OCI-M1 (cell line): ENCODE measurements around the gene MYO1D.

Experiments
- DNase-seq: peaks from one replicate; lab custom pipeline; 2025; lab: John Stamatoyannopoulos, UW

The MYO1D gene

DNA sequence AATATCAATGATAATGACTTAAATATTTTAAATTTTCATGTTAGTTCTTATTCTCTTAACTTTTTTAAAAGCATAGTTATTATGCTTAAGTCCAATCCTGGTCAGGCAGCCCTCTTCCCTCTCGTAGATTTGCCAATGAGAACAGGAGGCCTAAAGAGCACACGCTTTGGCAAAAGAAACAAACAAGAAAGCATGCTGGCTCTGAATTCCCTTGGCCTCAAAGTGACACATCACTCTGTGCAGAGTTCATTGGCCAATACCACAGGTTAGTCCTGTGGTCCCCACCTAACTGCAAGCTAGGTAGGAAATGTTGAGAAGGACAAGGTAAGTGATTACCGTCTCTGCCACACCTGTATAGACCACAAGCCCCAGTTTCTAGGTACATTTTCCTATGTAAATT is 61.5 kb downstream of the MYO1D start:
- no peak for DNase-seq

DNA sequence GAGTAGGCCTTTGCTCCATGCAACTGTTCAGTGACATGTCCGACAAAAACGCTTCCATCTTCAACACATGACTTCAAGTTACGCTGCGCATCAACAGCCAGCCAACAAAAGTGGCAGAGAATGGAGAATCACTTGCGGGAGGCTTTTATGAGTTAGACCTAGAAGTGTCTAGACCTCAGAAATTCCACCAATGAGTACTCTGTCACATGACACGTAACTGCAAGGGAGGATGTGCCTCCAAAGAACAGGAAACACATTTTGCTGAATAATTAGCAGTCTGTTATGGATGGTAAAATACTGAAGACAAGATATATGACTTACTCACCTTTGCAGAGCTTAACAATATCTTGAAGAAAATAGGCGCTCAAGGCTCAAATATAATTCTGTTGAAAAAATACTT is 62.1 kb downstream of the MYO1D start:
- no peak for DNase-seq

DNA sequence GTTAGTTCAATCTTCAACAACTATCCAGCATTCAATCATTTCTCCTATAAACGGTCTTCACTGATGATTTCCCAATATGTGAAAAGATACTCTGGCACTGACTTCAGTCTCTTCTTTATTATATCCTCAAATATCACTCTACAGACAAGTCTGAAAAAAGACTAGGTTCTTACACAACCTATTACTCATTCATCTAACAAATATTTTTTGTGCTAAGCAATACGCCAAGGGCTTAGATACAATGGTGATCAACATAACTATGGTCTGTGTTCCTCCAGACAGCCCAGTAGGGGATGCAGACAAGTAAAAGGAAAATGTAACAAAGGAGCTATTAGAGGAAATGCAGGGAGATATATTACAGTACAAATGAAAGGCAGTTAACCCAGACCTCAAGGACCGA is 63.9 kb downstream of the MYO1D start:
- DNase-seq, result no peak

DNA sequence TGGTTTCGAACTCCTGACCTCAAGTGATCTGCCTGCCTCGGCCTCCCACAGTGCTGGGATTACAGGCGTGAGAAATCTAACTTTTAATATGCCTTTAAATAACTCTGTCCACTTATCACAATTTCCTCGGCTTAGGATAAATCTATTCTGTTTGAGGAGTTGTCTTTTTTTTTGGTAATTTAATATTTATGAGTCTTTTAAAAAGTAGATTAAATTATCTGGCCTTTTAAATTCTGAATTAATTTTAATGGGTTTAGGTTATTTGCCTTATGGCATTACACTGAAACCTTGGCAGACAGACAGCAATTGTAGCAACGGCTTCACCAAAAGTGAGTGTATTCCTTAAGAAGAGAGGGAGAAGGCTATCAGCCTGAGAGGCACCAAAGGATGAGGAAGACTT is 66.2 kb downstream of the MYO1D start:
- DNase-seq, result no peak

DNA sequence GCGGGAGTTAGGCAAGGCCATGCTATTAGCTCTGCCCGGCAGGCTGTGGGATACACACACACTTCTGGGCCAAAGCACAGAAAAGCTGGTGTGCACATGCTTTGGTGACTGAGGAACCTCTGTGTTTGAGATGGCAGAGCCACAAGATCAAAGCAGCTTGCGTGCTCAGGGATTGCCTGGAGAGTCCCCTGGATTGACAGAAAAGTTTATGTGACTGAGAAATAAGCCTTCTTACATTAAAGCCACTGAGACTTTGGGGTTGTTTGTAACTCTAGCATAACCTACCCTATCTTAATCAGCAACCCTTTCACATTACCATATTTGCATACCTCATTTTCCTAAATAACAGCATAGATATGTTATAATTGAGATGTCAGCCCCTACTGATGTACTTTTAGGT is 69.3 kb downstream of the MYO1D start:
- no peak for DNase-seq

DNA sequence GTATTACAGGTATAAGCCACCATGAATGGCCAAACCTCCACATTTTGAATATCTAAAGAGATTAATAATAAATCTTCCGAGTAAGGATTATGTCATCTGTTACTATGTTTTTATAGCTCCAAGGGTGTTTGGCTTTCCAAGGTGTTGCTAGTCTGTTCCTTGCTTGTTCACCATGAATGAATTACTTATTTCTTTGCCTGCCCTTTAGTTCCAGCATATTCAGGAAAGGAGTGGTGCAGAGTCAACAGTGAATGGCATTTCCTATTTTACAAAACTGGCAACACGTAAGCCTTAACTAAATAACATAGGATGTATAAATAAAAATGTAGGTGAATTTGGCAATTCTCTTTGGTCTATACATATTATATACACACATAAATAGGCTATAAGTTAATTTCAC is 70.3 kb downstream of the MYO1D start:
- DNase-seq, result no peak

DNA sequence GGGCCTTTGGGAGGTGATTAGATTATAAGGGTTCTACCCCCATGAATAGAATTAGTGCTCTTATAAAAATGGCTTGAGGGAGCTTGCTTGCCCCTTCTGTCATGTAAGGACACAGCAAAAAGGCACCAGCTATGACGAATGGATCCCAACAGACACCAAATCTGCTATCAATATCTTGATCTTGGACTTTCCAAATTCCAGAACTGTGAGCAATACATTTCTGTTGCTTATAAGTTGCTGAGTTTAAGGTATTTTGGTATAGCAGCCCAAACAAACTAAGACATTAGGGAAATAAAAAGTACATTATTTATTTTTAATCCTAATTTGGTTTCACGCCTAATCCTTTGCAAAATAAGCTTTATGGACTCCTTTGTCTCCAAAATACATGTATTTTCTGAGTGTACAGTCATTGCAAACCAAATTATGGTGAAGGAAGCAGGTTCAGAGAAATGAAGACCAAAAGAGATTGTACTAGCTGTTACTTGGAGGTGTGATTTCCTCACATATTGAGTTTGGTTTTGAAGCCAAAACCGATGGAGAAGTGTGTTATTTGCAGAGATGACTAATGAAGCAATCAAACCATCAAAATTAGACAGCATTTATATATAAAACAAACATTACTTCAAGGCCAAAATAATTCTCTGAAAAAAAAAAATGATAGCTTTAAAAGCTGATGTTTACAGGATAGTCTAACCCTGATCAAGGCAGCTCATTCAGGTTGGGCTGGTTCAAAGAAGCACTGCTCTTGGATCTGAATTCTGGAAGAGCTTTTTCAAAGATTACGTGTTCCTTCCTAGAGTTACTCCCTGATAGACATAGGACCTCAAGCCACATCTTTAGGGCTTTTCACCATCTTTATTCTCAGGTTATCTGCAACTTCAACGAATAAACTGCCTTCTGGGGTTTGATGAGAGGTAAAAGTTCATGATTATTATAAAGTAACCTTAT is 71.6 kb downstream of the MYO1D start:
- no peak for DNase-seq

DNA sequence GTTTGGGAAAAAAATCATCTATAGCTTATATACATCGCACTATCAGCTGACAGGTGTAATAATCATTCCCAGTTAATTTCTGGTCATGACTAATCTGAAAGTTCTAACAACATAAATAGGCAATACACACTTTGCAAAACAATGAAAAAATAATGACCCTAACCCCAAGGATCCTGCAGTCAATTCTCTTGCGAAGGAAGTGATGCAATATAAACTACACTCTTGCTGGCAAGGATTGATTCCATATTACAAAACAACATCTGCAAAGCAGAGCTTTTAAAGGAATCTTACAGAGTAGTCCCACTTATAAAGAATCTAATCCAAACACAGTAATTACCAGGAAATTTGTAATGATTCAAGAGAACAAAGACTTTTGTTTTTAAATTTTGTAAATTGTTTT is 73.4 kb downstream of the MYO1D start:
- DNase-seq, result no peak

DNA sequence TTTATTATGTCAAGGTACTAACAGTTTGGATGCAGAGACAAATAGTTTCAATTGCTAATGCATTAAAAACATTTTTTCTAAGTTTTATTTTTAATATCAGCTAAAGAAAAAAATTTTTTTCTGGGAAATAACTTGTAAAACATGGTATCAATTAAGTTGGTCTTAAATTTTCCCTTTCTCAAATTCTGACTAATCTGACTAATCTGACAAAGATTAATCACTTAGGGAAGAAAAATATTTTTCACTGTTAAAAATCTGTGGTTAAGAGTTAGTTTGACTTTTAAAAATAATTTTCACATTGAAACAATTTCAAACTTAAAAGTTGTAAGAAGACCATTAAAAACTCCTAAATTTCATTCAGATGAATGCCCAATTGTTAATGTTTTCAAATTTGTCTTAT is 74.6 kb downstream of the MYO1D start:
- DNase-seq, result no peak

DNA sequence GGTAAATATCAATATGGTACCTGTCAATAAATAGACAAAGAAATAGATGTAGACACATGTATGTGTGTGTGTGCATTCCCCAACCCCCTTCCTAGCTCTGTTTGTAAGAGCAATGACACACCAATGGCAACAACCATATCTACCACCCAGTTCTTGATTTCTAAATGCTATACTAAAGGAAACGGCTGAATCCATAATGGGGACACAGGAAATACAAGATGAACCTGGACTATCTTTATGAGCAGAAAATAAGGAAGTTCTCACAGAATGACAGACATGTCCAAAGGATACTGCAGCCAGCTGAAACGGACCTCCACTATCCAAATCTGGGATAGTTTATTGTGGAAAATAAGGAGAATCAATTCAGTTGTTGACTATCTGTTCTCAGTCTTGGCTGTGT is 75.3 kb downstream of the MYO1D start:
- DNase-seq, result no peak

DNA sequence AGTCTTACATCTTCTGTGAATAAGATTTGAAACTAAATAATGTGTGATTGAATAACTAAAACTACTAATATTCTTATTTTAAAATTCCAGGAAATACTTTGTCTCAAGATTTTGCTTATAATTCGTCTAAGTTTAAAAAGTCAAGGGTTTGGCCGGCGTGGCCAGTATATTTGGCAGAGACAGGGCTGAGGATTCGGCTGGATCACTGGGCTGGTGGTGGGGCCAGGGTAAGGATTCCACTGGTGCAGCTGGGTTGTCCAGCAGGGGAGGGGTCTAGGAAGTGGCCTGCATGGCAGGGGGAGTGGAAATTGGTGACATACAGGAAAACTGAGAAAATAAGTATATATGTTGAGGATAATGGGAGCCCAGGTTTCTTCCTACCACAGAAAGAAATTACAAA is 75.7 kb downstream of the MYO1D start:
- no peak for DNase-seq

DNA sequence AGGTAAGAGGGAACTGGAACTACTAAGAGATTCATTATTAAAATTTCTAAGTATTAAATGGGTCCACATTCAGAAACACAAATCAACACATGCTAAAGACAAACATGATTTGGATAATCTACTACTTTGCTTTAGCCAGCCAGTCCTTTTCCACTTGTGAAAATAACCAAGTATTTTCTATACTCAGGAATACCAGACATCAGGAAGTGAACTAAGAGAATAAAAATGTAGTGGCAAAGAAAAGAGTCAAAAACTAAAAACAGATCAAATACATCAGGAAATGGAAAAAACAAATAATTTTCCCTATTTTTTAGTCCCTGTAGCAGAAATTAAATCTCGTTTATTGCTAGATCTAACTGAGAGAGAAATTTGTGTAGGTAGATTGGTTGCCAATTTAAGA is 78.0 kb downstream of the MYO1D start:
- no peak for DNase-seq

DNA sequence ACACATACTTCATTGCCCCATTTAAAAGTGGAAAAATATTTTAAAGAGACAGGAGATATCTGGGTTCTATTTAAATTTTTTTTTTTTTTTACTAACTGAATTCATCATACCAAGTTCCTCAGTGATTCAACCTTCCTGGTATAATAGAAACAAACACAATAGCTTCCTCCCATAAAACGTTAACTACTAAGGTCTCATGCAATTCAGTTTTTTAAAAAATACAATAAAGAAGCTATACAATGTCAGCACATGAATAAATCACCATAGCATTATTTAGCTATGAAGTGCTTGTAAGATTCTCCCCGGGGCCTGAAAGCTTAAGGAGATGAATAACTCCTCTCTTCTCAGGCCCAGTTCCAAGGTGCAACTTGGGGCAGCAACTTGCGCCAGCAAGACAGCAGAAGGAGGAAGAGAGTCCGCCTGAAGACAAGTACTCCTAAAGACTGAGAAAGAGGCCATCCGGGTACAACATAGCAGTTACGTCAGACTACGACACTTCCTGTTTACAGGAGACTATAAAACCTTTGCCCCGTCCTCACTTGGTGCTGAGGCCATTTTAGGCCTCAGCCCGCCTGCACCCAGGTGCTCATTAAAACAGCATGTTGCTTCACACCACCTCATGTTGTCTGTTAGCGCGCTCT is 81.5 kb downstream of the MYO1D start:
- peak; percentile 11 for DNase-seq

DNA sequence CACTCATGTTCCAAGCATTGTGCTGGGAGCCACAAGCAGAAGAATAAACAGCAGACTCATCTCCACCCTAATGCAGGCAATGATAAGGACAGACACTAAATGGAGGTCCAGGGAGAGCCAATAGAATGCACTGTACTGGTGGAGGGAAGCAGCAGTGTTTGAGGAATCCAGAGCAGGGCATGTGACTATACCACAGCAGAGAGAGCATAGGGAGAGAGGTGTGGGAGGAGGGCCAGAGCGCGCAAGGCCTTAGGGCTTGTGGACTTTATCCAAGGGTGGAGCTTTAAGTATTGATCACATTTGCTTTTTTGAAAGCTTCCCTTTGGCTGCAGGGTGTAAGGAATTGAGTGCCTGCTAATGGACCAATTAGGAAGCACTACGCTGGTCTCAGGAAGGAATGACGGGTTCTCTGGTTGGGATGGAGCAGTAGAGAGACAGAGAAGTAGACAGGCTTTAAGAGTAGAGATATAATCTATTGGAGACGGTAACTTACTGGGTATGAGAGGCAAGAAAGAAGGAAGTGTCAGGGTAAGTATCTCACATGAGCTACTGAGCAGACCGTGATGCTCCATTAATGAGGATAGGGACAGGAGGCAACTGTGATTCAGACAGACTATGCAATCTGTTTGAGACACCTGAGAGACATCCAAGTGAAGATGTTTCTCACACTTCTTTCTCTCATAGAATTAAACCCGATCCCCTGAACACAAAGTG is 82.2 kb downstream of the MYO1D start:
- DNase-seq, result peak; percentile 93

DNA sequence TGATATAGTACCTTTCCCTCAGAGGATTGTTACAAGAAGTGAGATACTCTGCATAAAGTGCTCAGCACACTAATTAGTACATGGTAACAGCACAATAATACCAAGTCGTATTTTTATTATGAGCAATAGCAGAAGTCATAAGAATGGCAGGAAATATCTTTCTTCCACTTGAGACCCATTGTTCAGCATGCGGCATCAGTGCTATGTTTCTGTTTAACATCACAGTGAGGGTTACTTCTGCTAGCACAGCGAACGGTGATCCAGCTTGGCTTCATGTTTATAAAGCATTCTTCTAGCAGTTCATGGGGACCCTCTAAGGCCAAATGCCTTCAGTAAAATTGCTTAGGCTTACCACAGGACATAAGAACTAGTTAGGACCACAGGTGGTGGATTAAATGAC is 83.1 kb downstream of the MYO1D start:
- no peak for DNase-seq

DNA sequence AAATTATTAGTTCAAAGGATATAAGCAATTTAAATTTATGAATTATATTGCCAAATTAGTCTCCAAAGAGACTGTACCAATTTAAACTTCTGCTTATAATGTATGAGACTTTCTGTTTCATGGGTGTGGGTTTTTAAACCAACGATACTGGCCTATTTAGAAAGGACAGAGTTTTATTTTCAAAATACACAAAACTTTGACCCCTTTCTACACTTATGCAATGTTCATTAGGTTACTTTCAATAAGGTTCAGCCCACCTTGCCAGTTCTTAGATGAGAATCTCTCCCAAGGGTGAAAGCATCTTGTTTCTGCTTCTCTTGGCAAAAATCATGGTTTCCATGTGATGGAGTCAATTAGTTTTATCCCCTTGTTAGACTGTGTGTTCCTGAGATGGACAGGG is 84.7 kb downstream of the MYO1D start:
- no peak for DNase-seq

DNA sequence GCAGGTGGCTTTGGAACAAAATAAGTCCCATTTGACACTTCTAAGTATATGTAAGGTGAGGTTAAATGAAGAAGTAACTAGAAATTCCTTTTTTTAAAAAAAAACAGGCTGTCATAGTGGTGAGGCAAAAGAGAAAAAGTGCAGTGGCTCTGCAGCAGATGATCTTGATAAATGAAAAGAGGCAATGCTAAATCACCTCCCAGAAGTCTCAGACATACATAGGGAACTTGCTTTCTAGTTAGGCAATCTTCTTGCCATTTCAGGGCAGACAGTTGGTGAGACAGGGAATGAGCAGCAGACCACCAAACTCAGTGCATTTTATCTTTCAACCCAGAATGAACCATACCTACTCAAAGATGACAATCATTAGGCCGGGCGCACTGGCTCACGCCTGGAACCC is 90.8 kb downstream of the MYO1D start:
- DNase-seq, result peak; percentile 77

DNA sequence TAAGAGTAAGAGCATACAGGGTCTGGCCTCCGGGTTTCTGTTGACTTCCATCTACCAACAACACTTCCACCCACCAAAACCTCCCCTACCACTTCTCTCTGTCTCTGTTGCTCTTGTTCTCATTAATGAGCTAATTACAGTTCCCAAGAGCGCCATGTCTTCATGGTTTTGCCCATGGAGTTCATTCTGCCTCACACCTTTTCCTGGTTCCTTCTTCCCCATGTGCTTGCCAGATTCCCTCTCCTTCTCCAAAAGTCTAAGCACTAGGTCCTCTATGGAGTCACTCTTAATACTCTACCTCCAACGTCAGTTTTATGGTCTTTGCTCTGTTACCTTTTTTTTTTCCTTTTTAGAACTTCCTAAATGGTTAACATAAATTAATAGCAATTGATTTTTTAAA is 92.8 kb downstream of the MYO1D start:
- DNase-seq, result no peak

DNA sequence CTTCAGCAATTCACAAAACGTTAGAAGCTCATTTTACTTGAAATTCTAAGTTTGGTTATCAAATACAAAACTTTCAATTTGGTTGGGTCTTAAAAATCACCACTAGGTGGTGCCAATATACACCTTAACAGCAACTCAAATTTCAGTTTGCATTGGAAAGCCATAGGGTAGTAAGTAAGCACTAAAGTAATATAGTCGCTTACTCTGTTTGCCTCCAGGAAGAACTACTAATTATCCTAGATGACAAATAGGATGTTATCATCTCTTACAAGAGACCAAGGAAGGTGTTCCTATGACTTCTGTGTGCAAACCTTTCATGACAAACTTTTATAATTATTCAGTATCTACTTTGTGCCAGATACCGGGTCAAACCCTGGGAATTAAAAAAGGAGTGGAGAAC is 93.3 kb downstream of the MYO1D start:
- peak; percentile 84 for DNase-seq

DNA sequence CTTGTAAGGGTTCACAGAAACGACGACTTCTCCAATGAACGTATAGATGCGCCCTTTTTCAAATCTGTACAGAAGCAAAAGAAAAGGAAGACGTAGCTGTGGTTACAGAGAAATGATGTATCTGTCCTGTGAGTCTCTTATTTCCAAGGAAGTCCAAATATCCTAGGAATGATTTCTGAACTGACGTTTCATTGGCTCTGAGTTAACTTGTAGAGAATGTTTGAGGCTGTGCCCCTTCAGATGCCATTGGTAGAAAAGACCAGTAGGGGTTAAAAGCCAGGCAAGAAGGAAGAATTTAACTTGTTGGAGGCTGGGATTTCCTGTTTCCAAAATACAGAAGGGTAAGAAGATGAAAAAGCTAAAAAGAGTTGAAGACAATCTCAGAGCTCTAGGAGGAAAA is 96.2 kb downstream of the MYO1D start:
- no peak for DNase-seq

DNA sequence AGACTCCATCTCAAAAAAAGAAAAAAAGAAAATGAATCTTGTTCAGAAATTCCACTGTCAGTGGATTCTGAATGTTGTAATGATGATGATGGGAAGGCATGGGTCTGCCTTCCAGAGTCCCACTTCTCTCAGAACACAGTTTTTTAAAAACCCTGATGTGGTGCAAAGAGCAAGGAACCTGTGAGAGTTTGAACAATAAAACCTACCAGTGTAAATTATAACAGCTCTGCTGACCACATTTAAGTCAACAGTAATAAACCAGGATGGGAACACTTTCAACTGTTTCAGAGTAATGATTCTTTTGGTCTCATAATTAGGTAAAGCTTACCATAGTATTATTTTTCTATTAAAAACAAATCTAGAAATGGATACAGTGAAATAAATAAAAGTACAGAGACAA is 99.0 kb downstream of the MYO1D start:
- no peak for DNase-seq

DNA sequence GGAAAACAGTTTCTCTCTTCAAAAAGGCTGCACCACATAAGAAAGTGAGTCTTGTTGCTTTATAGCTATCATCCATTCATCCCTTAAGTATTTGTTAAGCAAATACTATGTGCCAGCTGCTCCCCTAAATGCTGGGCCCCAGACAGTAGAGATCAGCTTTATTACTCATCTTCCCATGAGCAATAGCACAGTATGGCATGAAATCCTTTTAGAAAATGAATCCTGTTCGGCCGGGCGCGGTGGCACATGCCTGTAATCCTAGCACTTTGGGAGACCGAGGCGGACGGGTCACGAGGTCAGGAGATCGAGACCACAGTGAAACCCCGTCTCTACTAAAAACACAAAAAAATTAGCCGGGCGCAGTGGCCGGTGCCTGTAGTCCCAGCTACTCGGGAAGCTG is 99.5 kb downstream of the MYO1D start:
- DNase-seq, result no peak

DNA sequence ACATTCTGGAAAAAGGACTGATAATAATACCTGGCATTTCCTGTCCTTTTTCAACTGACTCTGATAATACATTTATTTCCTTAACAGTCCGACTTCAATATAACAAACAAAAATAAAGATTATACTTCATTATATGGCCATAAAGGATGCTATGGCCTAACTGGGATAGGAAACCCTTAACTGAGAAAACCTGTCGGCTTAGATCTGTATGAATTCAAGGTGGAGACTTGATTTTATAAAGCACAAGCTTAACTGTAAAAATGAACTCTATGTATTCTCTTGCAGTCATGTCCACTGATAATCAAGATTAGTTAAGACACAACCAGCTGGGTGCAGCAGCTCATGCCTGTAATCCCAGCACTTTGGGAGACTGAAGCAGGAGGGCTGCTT is 102.2 kb downstream of the MYO1D start:
- no peak for DNase-seq
